ENCODE measurements around the gene ADGRL3.

DNA sequence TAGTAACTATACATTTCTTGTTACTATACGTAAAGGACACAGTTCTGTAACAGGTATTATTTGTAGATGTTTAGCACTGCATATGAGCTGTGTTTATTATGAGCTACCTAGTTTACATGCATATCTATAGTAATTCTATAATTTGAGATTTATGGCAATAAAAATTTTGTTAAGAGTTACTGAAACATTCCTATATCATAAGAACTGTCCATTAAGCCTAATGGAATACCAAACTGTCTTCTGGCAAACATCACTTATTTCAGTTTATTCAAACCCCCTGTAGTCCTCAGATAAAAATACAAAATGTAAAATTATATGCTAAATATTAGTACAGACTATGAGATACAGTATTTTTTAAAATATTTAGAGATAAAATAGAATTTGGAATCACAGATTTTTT is 205.2 kb downstream of the ADGRL3 start:
- TF ChIP-seq, protein P1, sequence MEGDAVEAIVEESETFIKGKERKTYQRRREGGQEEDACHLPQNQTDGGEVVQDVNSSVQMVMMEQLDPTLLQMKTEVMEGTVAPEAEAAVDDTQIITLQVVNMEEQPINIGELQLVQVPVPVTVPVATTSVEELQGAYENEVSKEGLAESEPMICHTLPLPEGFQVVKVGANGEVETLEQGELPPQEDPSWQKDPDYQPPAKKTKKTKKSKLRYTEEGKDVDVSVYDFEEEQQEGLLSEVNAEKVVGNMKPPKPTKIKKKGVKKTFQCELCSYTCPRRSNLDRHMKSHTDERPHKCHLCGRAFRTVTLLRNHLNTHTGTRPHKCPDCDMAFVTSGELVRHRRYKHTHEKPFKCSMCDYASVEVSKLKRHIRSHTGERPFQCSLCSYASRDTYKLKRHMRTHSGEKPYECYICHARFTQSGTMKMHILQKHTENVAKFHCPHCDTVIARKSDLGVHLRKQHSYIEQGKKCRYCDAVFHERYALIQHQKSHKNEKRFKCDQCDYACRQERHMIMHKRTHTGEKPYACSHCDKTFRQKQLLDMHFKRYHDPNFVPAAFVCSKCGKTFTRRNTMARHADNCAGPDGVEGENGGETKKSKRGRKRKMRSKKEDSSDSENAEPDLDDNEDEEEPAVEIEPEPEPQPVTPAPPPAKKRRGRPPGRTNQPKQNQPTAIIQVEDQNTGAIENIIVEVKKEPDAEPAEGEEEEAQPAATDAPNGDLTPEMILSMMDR (IDR thresholded peaks at IDR 0.05): no peak
- no peak for TF ChIP-seq POLR2A (IDR thresholded peaks at IDR 0.05)
- no peak for TF ChIP-seq EP300 (IDR thresholded peaks at IDR 0.05)
